Measurements from ENCODE around the gene IMMP2L. TPM values are rescaled to one million over a fixed set of nuclear protein-coding genes. Genes with fewer than 3 reads are reported as not detected.

IMMP2L gene
- total and polyA plus RNA-seq, 2 of the 13 experiments (the other 11 are each of a cell fraction or from before 2014, with no cell fraction given) = 7.8 to 16.9 TPM

GRCh38 chr7:111561904-111562732 is at the start of gene IMMP2L (continued):
- TF ChIP-seq HMGXB4 (CRISPR knock-in tag; IDR thresholded peaks at IDR 0.05; ENCODE audit: borderline replicate concordance in 1 of 2, low read depth in 1 of 2) = peak; percentile 94 to 97
- no peak for TF ChIP-seq ZNF292 (CRISPR knock-in tag; IDR thresholded peaks at IDR 0.05; ENCODE audit: borderline replicate concordance, low read depth)
- TF ChIP-seq HMG20A (CRISPR knock-in tag; IDR thresholded peaks at IDR 0.05; ENCODE audit: borderline replicate concordance) = no peak
- no peak for TF ChIP-seq GZF1 (CRISPR knock-in tag; IDR thresholded peaks at IDR 0.05)
- TF ChIP-seq PRDM15 (CRISPR knock-in tag; IDR thresholded peaks at IDR 0.05) = peak; percentile 99
- no peak for TF ChIP-seq U2AF2 (IDR thresholded peaks at IDR 0.05; ENCODE audit: low read depth, low read length)
- TF ChIP-seq ZNF678 (CRISPR knock-in tag; IDR thresholded peaks at IDR 0.05) = no peak
- TF ChIP-seq, protein P1, sequence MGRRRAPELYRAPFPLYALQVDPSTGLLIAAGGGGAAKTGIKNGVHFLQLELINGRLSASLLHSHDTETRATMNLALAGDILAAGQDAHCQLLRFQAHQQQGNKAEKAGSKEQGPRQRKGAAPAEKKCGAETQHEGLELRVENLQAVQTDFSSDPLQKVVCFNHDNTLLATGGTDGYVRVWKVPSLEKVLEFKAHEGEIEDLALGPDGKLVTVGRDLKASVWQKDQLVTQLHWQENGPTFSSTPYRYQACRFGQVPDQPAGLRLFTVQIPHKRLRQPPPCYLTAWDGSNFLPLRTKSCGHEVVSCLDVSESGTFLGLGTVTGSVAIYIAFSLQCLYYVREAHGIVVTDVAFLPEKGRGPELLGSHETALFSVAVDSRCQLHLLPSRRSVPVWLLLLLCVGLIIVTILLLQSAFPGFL (CRISPR knock-in tag; IDR thresholded peaks at IDR 0.05) = no peak
- TF ChIP-seq TBL1XR1 (IDR thresholded peaks at IDR 0.05; ENCODE audit: borderline replicate concordance, low read length, partially characterized antibody) = no peak
- no peak for TF ChIP-seq THYN1 (CRISPR knock-in tag; IDR thresholded peaks at IDR 0.05; ENCODE audit: borderline replicate concordance, low read depth)
- no peak for TF ChIP-seq KDM1A (CRISPR knock-in tag; IDR thresholded peaks at IDR 0.05)
- peak; percentile 61 for TF ChIP-seq XRCC5 (optimal IDR thresholded peaks at IDR 0.05; ENCODE audit: low read length)
- no peak for TF ChIP-seq ZNF878 (CRISPR knock-in tag; IDR thresholded peaks at IDR 0.05)
- TF ChIP-seq, protein P2, sequence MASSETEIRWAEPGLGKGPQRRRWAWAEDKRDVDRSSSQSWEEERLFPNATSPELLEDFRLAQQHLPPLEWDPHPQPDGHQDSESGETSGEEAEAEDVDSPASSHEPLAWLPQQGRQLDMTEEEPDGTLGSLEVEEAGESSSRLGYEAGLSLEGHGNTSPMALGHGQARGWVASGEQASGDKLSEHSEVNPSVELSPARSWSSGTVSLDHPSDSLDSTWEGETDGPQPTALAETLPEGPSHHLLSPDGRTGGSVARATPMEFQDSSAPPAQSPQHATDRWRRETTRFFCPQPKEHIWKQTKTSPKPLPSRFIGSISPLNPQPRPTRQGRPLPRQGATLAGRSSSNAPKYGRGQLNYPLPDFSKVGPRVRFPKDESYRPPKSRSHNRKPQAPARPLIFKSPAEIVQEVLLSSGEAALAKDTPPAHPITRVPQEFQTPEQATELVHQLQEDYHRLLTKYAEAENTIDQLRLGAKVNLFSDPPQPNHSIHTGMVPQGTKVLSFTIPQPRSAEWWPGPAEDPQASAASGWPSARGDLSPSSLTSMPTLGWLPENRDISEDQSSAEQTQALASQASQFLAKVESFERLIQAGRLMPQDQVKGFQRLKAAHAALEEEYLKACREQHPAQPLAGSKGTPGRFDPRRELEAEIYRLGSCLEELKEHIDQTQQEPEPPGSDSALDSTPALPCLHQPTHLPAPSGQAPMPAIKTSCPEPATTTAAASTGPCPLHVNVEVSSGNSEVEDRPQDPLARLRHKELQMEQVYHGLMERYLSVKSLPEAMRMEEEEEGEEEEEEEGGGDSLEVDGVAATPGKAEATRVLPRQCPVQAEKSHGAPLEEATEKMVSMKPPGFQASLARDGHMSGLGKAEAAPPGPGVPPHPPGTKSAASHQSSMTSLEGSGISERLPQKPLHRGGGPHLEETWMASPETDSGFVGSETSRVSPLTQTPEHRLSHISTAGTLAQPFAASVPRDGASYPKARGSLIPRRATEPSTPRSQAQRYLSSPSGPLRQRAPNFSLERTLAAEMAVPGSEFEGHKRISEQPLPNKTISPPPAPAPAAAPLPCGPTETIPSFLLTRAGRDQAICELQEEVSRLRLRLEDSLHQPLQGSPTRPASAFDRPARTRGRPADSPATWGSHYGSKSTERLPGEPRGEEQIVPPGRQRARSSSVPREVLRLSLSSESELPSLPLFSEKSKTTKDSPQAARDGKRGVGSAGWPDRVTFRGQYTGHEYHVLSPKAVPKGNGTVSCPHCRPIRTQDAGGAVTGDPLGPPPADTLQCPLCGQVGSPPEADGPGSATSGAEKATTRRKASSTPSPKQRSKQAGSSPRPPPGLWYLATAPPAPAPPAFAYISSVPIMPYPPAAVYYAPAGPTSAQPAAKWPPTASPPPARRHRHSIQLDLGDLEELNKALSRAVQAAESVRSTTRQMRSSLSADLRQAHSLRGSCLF (CRISPR knock-in tag; IDR thresholded peaks at IDR 0.05; ENCODE audit: borderline replicate concordance) = no peak
- peak; percentile 78 for TF ChIP-seq ZBTB14 (CRISPR knock-in tag; IDR thresholded peaks at IDR 0.05)

All from HepG2 (cell line).